Dermis blood vessel endothelial cell (primary cell): ENCODE measurements around the gene EIF2B2. TPM values are rescaled to one million over a fixed set of nuclear protein-coding genes. Genes with fewer than 3 reads are reported as not detected.

Experiments
- DNase-seq: peaks from one replicate; pipeline ENCODE4 v3.0.0; 2010
- total RNA-seq: library from RNA; depleted of rRNA; stranded (reverse); fragments of >200 nt; gene quantifications from 2 replicates; pipeline ENCODE4 v1.2.3, GENCODE V29; 2014

The EIF2B2 gene
- total RNA-seq, 1 donor from 2014 or later: 85.6 TPM

- peak; percentile 28 for DNase-seq
Observed at GRCh38 chr14:75046275-75046674, 43.6 kb downstream of the EIF2B2 start.

- DNase-seq: no peak
Observed at GRCh38 chr14:75046899-75047298, 44.2 kb downstream of the EIF2B2 start.

DNA sequence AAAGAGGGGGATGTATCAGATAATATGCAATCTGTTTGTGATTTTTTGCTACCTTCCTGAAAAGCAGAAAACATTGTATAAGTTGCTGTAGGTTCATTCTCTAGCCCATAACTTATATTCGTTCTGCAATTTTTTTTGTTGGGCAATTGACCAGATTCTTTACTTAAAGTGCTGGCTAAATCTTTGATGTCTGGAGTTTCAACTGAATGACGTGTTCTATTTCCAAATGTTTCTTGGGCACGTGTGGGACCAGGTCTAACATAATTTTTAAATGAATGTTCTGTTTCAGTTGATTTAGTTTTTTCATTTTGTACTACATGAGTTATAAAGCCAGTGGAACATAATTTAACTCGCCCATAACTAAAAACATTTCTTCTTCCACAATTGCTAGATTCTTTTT lies 44.8 kb downstream of the EIF2B2 start:
- DNase-seq: no peak

DNA sequence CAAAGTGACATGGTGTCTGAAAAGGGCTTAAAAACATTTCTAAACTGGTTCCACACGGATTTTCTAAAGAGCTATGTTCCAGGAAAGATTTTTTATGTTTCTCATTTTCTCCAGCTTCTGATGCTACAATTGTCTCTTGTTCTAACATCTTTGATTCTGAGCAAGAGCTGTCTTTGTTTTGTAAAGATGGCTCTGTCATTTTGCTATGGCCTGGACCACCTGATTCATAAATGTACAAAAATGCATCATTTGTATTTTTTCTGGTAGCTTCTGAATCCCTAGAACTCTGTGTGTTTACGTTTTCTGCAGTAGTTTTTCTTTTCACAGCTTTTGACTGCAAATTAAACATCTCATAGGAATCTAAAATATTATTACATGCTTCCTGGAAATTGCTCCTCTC lies 45.4 kb downstream of the EIF2B2 start:
- no peak for DNase-seq

- DNase-seq: no peak
Observed at GRCh38 chr14:75049136-75049535, 46.4 kb downstream of the EIF2B2 start.

DNA sequence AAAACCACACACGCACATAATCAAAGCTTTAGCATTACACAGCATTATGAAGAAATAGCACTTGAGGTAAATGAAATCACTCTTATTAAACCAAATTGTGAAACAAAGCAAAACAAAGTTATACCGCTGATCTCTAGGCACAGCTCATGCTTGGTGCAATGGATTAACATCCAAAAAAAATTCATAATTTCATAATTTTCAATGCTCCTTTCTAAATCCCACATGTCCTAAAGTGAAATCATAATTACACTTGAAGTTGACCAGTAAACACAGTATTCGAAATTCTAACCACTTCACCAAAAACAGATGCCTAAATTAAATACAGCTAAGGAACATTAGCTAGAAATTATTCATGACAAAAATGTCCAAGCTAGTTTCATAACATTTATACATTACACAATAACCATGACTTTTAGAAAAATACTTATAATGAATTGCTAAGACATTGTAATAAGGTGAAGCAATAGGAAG lies 47.0 kb downstream of the EIF2B2 start:
- no peak for DNase-seq

GRCh38 chr14:75050852-75051555 lies 48.3 kb downstream of the EIF2B2 start, which contains the start of gene MLH3:
Gene MLH3, minus strand, starts transcription at chr14:75051467. Its CDS starts 1,812 bp downstream, at chr14:75049655.
- DNase-seq: peak; percentile 89

- DNase-seq: no peak
Observed at GRCh38 chr14:75051556-75051899, 48.8 kb downstream of the EIF2B2 start.

DNA sequence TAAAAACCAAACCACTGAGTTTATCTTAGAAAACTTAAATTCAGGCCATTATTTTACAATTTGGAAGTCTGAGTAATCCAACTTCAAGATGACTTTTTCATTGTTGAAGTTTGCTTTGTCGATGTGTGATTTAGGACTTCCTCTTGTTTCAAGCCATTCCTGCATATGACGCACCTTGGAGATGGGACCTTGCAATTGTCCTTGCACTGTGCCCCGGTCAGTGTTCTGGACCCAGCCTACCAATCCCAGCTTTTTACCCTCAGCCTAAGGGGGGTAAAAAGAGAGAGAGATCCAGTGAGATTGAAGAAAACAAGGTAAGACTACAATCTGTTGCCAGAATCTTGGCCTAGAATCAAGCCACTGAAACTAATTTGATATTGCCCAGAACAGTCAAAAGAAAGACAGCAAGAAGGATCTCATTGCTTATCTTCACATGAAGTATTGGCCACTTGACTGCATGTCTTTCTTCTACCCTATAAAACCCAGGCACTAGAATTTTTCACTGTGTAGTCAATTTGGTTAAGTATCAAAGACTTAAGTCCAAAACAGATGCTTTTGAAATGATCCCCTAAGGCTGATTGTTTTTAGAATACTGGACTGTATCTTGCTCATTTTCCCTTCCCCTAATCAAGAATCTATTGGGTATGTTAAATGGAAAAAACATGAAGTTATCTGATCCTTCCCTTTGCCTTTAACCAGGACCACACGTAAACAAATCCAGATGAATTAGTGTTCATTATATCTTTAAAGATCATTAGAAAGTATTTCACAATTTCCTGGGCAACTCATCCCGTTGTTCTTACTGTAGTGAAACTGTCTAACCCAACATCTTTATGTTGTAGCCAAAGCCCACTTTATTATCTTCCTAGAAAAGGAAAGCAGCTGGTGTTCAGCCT lies 50.9 kb downstream of the EIF2B2 start:
- DNase-seq: no peak

- no peak for DNase-seq
Observed at GRCh38 chr14:75054421-75054820, 51.7 kb downstream of the EIF2B2 start.

DNA sequence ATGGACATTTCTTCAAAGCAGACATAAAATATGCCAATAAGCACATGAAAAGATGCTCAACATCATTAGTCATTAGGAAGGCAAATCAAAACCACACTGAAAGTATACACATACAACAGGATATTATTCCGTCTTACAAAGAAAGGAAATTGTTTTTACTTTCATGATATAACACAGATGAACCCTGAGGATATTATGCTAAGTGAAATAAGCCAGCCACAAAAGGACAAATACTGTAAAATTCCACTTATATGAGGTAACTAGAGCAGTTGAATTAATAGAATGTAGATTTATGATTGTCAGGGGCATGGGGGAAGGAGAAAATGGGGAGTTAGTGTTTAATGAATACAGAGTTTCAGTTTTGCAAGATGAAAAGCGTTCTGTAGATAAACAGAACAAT lies 56.9 kb downstream of the EIF2B2 start:
- peak; percentile 54 for DNase-seq

- DNase-seq: no peak
Observed at GRCh38 chr14:75060420-75060819, 57.7 kb downstream of the EIF2B2 start.

Other genes starting within 250 kb of the EIF2B2 start
- gene YLPM1, start 239.6 kb upstream of the EIF2B2 start, total RNA-seq: 32.3 and 45.9 TPM in 2 replicates
- gene PROX2, start 126.8 kb upstream of the EIF2B2 start, total RNA-seq: not detected in 2 replicates
- 58.0 and 91.4 TPM in 2 replicates for gene DLST, start 121.0 kb upstream of the EIF2B2 start, total RNA-seq
- 10.4 and 12.4 TPM in 2 replicates for gene RPS6KL1, start 79.7 kb upstream of the EIF2B2 start, total RNA-seq
- gene PGF, start 47.3 kb upstream of the EIF2B2 start, total RNA-seq: 126 and 252 TPM in 2 replicates
- 17.7 and 18.7 TPM in 2 replicates for gene MLH3, start 48.5 kb downstream of the EIF2B2 start, total RNA-seq
- 6.6 and 9.4 TPM in 2 replicates for gene ACYP1, start 61.1 kb downstream of the EIF2B2 start, total RNA-seq
- 0.34 and 0.84 TPM in 2 replicates for gene ZC2HC1C, start 66.7 kb downstream of the EIF2B2 start, total RNA-seq
- 49.9 and 62.4 TPM in 2 replicates for gene NEK9, start 124.1 kb downstream of the EIF2B2 start, total RNA-seq
- gene TMED10, start 173.7 kb downstream of the EIF2B2 start, total RNA-seq: 271 and 313 TPM in 2 replicates